Neural cell (in vitro differentiated cells): ENCODE results near the gene SRGAP3.

Source experiments
- CTCF ChIP-seq: fragments of 450-650 bp; IDR thresholded peaks from 2 replicates; pipeline ENCODE4 v1.5.1; 2014; ENCODE audit warnings: antibody characterized with exemption, mild to moderate bottlenecking, moderate library complexity; ENCODE audit not compliant: poor library complexity, severe bottlenecking
- EP300 ChIP-seq: fragments of 450-650 bp; conservative IDR thresholded peaks from 2 replicates; pipeline ENCODE4 v1.6.1; 2014; ENCODE audit warnings: antibody characterized with exemption, mild to moderate bottlenecking, moderate library complexity; ENCODE audit not compliant: poor library complexity, severe bottlenecking
- EZH2 ChIP-seq: fragments of 200-600, 300-800 bp; shearing (Covaris generic), sonication (generic); IDR thresholded peaks from 2 replicates; pipeline ENCODE4 v1.6.1; 2014; ENCODE audit warnings: antibody characterized with exemption, low read length, borderline replicate concordance, mild to moderate bottlenecking; ENCODE audit not compliant: insufficient read depth, poor library complexity, severe bottlenecking
- POLR2AphosphoS5 ChIP-seq: IDR thresholded peaks from 2 replicates; pipeline ENCODE4 v1.6.1; 2012
- RAD21 ChIP-seq: fragments of 450-650 bp; conservative IDR thresholded peaks from 2 replicates; pipeline ENCODE4 v1.6.1; 2014; ENCODE audit warnings: antibody characterized with exemption, mild to moderate bottlenecking, moderate library complexity
- REST ChIP-seq: IDR thresholded peaks from 2 replicates; pipeline ENCODE4 v1.6.1; 2012; ENCODE audit warnings: borderline replicate concordance
- SMC3 ChIP-seq: fragments of 450-650 bp; conservative IDR thresholded peaks from 2 replicates; pipeline ENCODE4 v1.6.1; 2014; ENCODE audit warnings: antibody characterized with exemption, mild to moderate bottlenecking, moderate library complexity; ENCODE audit not compliant: poor library complexity
- TAF1 ChIP-seq: IDR thresholded peaks from 2 replicates; pipeline ENCODE4 v1.6.1; 2012; ENCODE audit warnings: low read depth

- TF ChIP-seq CTCF, result no peak
- no peak for TF ChIP-seq POLR2AphosphoS5
- TF ChIP-seq REST, result no peak
- no peak for TF ChIP-seq EZH2
- no peak for TF ChIP-seq EP300
- TF ChIP-seq TAF1, result no peak
- no peak for TF ChIP-seq SMC3
- TF ChIP-seq RAD21, result no peak
Measured at GRCh38 chr3:9147215-9147895, 102.1 kb downstream of the SRGAP3 start.
